ENCODE results near the gene MYCBP2. TPM values are rescaled to one million over a fixed set of nuclear protein-coding genes. Genes with fewer than 3 reads are reported as not detected.
"Not testable (repeated sequence)": the region's sequence is repeated elsewhere in the genome, so short reads cannot be mapped to it uniquely, and the experiment has no call there.

The MYCBP2 gene
- total RNA-seq, 2 experiments from 2014 or later = 81.9 to 105 TPM

DNA sequence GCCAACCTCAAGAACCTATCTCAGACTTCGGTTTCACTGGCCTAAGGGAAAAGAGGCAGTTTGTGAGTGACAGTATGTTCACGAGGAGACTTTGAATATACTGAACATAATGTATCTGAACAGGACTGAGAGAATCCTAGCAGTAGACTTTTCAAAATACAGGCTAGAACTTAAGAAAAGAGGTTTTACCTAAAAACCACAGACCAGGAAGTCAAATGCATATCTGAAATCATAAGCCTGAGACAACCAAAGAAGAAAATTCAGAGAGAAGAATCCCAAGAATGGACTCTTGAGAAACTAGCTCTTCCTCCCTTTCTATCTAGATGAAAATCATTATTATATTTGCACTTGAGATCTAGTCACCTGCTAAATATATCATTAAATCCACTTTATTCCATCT, 17.6 kb downstream of the MYCBP2 start:
- Mint-ChIP-seq H3K36me3 (ENCODE audit: low read depth) (peaks cover 25% of the 10 kb centered on the region), H3K4me1 (peaks cover 55% of the 10 kb centered on the region), H3K4me3 (no peak overlapping the region), H3K9me3 (no peaks in the 10 kb centered on the region), H3K27me3 (no peaks in the 10 kb centered on the region), H3K27ac (no peak overlapping the region)
- DNase-seq = no peak
- CTCF ChIA-PET = interaction anchor here (0.6 kb wide), 1 partner anchor 443 kb away, joined by 4 read pairs; no protein-coding TSS in a partner anchor
- POLR2A ChIA-PET = no interaction called here

GRCh38 chr13:77306458-77306857, 20.4 kb downstream of the MYCBP2 start:
- CTCF ChIA-PET = interaction anchor here (0.7 to 1.2 kb wide), 2 partner anchors 19 to 172 kb away, joined by 3 read pairs; no protein-coding TSS in a partner anchor

DNA sequence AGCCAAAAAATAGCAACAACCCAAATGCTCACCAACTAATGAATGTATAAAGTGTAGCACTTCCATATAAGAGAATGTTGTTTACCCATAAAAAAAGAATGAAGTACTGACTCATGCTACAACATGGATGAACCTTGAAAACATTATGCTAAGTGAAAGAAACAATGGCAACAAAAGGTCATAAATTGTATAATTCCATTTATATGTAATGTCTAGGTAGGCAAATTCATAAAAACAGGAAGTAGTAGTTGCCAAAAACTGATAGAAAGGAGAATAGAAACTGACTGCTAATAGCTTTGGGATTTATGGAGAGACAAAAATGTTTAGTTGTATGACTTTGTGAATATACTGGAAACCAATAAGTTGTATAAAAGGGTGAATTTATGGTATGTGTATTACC, 21.6 kb downstream of the MYCBP2 start:
- H3K4me3 Mint-ChIP-seq = no peak overlapping the region
- ChIA-PET POLR2A (no interaction called here), CTCF (no interaction called here)
- no peaks in the 10 kb centered on the region for H3K27me3 Mint-ChIP-seq
- DNase-seq = no peak
- no peaks in the 10 kb centered on the region for H3K9me3 Mint-ChIP-seq
- peaks cover 23% of the 10 kb centered on the region for H3K36me3 Mint-ChIP-seq (ENCODE audit: low read depth)
- peaks cover 40% of the 10 kb centered on the region for H3K4me1 Mint-ChIP-seq
- no peak overlapping the region for H3K27ac Mint-ChIP-seq

More at GRCh38 chr13:77306458-77306857, 20.4 kb downstream of the MYCBP2 start:
- POLR2A ChIA-PET = no interaction called here
- H3K27ac Mint-ChIP-seq = no peak overlapping the region
- no peaks in the 10 kb centered on the region for H3K27me3 Mint-ChIP-seq
- H3K4me3 Mint-ChIP-seq = no peak overlapping the region
- DNase-seq = no peak
- peaks cover 22% of the 10 kb centered on the region for H3K36me3 Mint-ChIP-seq (ENCODE audit: low read depth)
- no peaks in the 10 kb centered on the region for H3K9me3 Mint-ChIP-seq
- peaks cover 48% of the 10 kb centered on the region for H3K4me1 Mint-ChIP-seq

GRCh38 chr13:77300176-77301037, 26.5 kb downstream of the MYCBP2 start:
- H3K9me3 Mint-ChIP-seq = no peaks in the 10 kb centered on the region
- H3K36me3 Mint-ChIP-seq (ENCODE audit: low read depth) = peaks cover 16% of the 10 kb centered on the region
- DNase-seq = no peak
- H3K4me3 Mint-ChIP-seq = no peak overlapping the region
- peaks cover 22% of the 10 kb centered on the region for H3K4me1 Mint-ChIP-seq
- ChIA-PET CTCF (interaction anchor here (1.3 kb wide), 1 partner anchor 17 kb away, joined by 4 read pairs; no protein-coding TSS in a partner anchor), POLR2A (no interaction called here)
- H3K27ac Mint-ChIP-seq = no peak overlapping the region
- no peaks in the 10 kb centered on the region for H3K27me3 Mint-ChIP-seq

- DNase-seq = no peak
- peaks cover 17% of the 10 kb centered on the region for H3K36me3 Mint-ChIP-seq (ENCODE audit: low read depth)
- H3K4me3 Mint-ChIP-seq = no peak overlapping the region
- ChIA-PET CTCF (interaction anchor here (1.3 kb wide), 1 partner anchor 17 kb away, joined by 4 read pairs; no protein-coding TSS in a partner anchor), POLR2A (no interaction called here)
- H3K4me1 Mint-ChIP-seq = peaks cover 17% of the 10 kb centered on the region
- no peaks in the 10 kb centered on the region for H3K27me3 Mint-ChIP-seq
- no peaks in the 10 kb centered on the region for H3K9me3 Mint-ChIP-seq
- H3K27ac Mint-ChIP-seq = no peak overlapping the region
Observed at GRCh38 chr13:77299587-77299986, 27.3 kb downstream of the MYCBP2 start.

DNA sequence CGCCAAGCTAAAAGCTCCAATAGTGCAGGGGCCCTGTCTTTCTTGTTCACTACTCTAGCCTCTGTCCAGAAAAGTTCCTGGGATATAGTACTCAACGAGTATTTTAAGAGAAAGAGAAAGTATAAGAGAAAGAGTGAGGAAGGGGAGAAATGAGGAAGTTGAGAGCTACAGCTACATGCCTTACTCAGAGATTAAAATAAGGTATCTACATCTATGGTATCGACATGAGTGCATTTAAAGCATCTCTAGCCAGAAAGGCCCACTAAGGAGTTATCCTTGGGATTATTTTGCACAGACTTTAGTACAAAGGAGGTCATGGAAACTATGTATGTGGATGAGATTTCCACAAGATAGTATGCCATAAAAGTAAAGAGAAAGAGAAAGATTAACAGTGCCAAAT, 28.5 kb downstream of the MYCBP2 start:
- no peak overlapping the region for H3K27ac Mint-ChIP-seq
- ChIA-PET CTCF (no interaction called here), POLR2A (interaction anchor here (1.3 kb wide), 1 partner anchor 27 kb away, joined by 4 read pairs; no protein-coding TSS in a partner anchor)
- DNase-seq = no peak
- H3K4me1 Mint-ChIP-seq = peaks cover 15% of the 10 kb centered on the region
- H3K9me3 Mint-ChIP-seq = no peaks in the 10 kb centered on the region
- H3K27me3 Mint-ChIP-seq = no peaks in the 10 kb centered on the region
- H3K36me3 Mint-ChIP-seq (ENCODE audit: low read depth) = peaks cover 22% of the 10 kb centered on the region
- no peak overlapping the region for H3K4me3 Mint-ChIP-seq

DNA sequence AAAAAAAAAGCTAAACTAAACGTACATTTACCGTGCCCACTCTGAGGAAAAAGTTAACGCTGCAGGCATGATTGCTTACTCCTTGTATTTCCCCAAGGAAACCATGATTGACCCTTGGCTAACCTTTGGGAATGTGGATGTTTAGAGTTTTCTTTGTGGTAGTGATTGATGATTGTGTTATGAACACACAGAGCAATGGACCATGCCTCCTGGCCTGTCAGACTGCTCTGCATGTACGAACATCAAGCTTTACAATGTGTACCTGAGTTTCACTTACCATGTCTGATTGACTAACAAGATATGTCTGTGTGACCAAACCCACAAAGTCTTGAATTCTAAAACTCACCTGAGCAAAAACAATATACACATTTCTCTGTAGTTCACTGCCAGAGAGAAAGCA, 35.1 kb downstream of the MYCBP2 start:
- H3K27ac Mint-ChIP-seq = no peak overlapping the region

DNA sequence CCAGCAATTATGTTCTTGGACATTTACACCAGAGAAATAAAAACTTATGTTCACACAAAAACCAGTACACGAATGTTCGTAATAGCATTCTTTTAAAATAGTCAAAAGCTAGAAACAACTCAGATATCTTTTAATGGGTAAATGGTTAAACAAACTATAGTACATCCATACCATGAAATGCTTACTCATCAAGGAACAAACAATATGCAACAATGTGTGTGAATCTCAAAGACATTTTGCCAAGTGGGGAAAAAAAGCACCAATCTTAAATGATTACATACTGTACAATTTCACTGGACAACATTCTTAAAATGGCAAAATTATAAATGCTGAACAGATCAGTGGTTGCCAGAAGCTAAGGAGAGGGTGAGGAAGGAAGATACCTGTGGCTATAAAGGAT, 36.6 kb downstream of the MYCBP2 start:
- Mint-ChIP-seq H3K36me3 (ENCODE audit: low read depth) (peaks cover 63% of the 10 kb centered on the region), H3K27me3 (no peaks in the 10 kb centered on the region), H3K27ac (no peak overlapping the region), H3K4me1 (peaks cover 28% of the 10 kb centered on the region), H3K9me3 (peaks cover 5% of the 10 kb centered on the region), H3K4me3 (no peak overlapping the region)
- ChIA-PET POLR2A (no interaction called here), CTCF (no interaction called here)
- DNase-seq = no peak

More for the DNA sequence above, 35.1 kb downstream of the MYCBP2 start:
- peaks cover 26% of the 10 kb centered on the region for H3K4me1 Mint-ChIP-seq
- POLR2A ChIA-PET = interaction anchor here (1.5 kb wide), 1 partner anchor 34 kb away, joined by 5 read pairs; no protein-coding TSS in a partner anchor
- no peak for DNase-seq
- no peak overlapping the region for H3K4me3 Mint-ChIP-seq
- H3K9me3 Mint-ChIP-seq = peaks cover 5% of the 10 kb centered on the region
- peaks cover 63% of the 10 kb centered on the region for H3K36me3 Mint-ChIP-seq (ENCODE audit: low read depth)
- H3K27me3 Mint-ChIP-seq = no peaks in the 10 kb centered on the region
- CTCF ChIA-PET = no interaction called here

GRCh38 chr13:77289851-77290250, 37.0 kb downstream of the MYCBP2 start:
- ChIA-PET POLR2A (no interaction called here), CTCF (interaction anchor here (0.5 kb wide), 1 partner anchor 248 kb away, joined by 3 read pairs; no protein-coding TSS in a partner anchor)
- H3K36me3 Mint-ChIP-seq (ENCODE audit: low read depth) = peaks cover 60% of the 10 kb centered on the region
- H3K27ac Mint-ChIP-seq = no peak overlapping the region
- H3K4me3 Mint-ChIP-seq = no peak overlapping the region
- no peak for DNase-seq
- no peaks in the 10 kb centered on the region for H3K27me3 Mint-ChIP-seq
- H3K9me3 Mint-ChIP-seq = peaks cover 5% of the 10 kb centered on the region
- H3K4me1 Mint-ChIP-seq = peaks cover 28% of the 10 kb centered on the region

DNA sequence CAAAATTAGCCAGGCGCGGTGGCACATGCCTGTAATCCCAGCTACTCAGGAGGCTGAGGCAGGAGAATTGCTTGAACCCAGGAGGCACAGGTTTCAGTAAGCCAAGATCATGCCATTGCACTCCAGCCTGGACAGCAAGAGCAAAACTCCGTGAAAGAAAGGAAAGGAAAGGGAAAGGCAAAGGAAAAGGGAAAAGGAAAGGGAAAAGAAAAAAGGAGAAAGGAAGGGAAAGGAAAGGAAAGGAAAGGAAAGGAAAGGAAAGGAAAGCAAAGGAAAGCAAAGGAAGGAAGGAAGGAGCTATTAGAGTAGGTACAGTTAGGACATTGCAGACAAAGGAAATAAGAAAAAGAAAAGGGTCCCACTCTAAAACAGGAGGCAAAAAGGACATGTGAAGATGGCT, 41.3 kb downstream of the MYCBP2 start:
- CTCF ChIA-PET = interaction anchor here (0.9 to 1.4 kb wide), 2 partner anchors 22 to 193 kb away, joined by 3 read pairs; no protein-coding TSS in a partner anchor
- H3K4me1 Mint-ChIP-seq, H3K27me3 Mint-ChIP-seq, H3K9me3 Mint-ChIP-seq, H3K27ac Mint-ChIP-seq, H3K4me3 Mint-ChIP-seq, DNase-seq, POLR2A ChIA-PET: not testable (repeated sequence)
- H3K36me3 Mint-ChIP-seq (ENCODE audit: low read depth) = peaks cover 45% of the 10 kb centered on the region

DNA sequence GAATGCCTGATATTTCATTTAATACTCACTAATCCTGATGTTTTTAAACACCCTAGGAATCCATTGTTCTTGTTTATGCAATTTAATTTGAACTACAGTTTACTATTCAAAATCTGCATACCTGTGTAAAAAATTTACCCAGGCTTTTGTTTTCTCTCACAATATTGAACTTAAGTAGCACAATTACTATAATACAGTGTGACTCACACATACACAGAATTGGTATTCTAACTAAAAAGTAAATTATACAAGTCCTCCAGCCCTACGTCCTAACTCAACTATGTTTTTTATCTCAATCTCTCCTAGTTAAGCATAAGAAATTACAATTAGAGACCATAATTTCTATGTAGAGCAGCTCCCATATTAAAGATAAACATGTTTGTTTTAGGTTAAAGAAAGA, 41.8 kb downstream of the MYCBP2 start:
- no peaks in the 10 kb centered on the region for H3K27me3 Mint-ChIP-seq
- no peak for DNase-seq
- no peak overlapping the region for H3K27ac Mint-ChIP-seq
- H3K4me1 Mint-ChIP-seq = peaks cover 6% of the 10 kb centered on the region
- peaks cover 41% of the 10 kb centered on the region for H3K36me3 Mint-ChIP-seq (ENCODE audit: low read depth)
- CTCF ChIA-PET = no interaction called here
- POLR2A ChIA-PET = no interaction called here
- no peak overlapping the region for H3K4me3 Mint-ChIP-seq
- no peaks in the 10 kb centered on the region for H3K9me3 Mint-ChIP-seq

GRCh38 chr13:77274126-77274525, 52.8 kb downstream of the MYCBP2 start:
- H3K27ac Mint-ChIP-seq = no peak overlapping the region
- no peaks in the 10 kb centered on the region for H3K27me3 Mint-ChIP-seq
- POLR2A ChIA-PET = no interaction called here
- no peaks in the 10 kb centered on the region for H3K4me1 Mint-ChIP-seq
- H3K36me3 Mint-ChIP-seq (ENCODE audit: low read depth) = peaks cover 40% of the 10 kb centered on the region
- no peaks in the 10 kb centered on the region for H3K9me3 Mint-ChIP-seq
- no peak overlapping the region for H3K4me3 Mint-ChIP-seq
- CTCF ChIA-PET = no interaction called here
- DNase-seq = no peak

GRCh38 chr13:77269141-77269540, 57.8 kb downstream of the MYCBP2 start:
- H3K36me3 Mint-ChIP-seq (ENCODE audit: low read depth) = peaks cover 51% of the 10 kb centered on the region
- ChIA-PET POLR2A (no interaction called here), CTCF (interaction anchor here (1.2 kb wide), 1 partner anchor 209 kb away, joined by 5 read pairs; no protein-coding TSS in a partner anchor)
- no peak overlapping the region for H3K4me3 Mint-ChIP-seq
- H3K4me1 Mint-ChIP-seq = no peaks in the 10 kb centered on the region
- no peaks in the 10 kb centered on the region for H3K27me3 Mint-ChIP-seq
- no peak overlapping the region for H3K27ac Mint-ChIP-seq
- no peak for DNase-seq
- no peaks in the 10 kb centered on the region for H3K9me3 Mint-ChIP-seq

- no peak overlapping the region for H3K27ac Mint-ChIP-seq
- DNase-seq = no peak
- CTCF ChIA-PET = no interaction called here
- no peaks in the 10 kb centered on the region for H3K27me3 Mint-ChIP-seq
- H3K9me3 Mint-ChIP-seq = no peaks in the 10 kb centered on the region
- H3K4me3 Mint-ChIP-seq = no peak overlapping the region
- POLR2A ChIA-PET = no interaction called here
- no peaks in the 10 kb centered on the region for H3K4me1 Mint-ChIP-seq
- H3K36me3 Mint-ChIP-seq (ENCODE audit: low read depth) = peaks cover 45% of the 10 kb centered on the region
Observed at GRCh38 chr13:77267362-77267761, 59.5 kb downstream of the MYCBP2 start.
